ENCODE data around the gene GRIK4. TPM values are rescaled to one million over a fixed set of nuclear protein-coding genes. Genes with fewer than 3 reads are reported as not detected.

The GRIK4 gene
- total and polyA plus RNA-seq, 7 donors: 0.04 to 0.11 (median 0.04) TPM; not detected in 4

- H3K36me3 ChIP-seq (ENCODE audit: insufficient read depth in 1 of 2, low read depth in 1 of 2): no peaks in the 10 kb centered on the region
- H3K27me3 ChIP-seq (ENCODE audit: insufficient read depth in 3 of 3, low read length in 2 of 3): peaks cover 0 to 30% (median 1%) of the 10 kb centered on the region in 3 donors
- TF ChIP-seq, protein P1, sequence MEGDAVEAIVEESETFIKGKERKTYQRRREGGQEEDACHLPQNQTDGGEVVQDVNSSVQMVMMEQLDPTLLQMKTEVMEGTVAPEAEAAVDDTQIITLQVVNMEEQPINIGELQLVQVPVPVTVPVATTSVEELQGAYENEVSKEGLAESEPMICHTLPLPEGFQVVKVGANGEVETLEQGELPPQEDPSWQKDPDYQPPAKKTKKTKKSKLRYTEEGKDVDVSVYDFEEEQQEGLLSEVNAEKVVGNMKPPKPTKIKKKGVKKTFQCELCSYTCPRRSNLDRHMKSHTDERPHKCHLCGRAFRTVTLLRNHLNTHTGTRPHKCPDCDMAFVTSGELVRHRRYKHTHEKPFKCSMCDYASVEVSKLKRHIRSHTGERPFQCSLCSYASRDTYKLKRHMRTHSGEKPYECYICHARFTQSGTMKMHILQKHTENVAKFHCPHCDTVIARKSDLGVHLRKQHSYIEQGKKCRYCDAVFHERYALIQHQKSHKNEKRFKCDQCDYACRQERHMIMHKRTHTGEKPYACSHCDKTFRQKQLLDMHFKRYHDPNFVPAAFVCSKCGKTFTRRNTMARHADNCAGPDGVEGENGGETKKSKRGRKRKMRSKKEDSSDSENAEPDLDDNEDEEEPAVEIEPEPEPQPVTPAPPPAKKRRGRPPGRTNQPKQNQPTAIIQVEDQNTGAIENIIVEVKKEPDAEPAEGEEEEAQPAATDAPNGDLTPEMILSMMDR (IDR thresholded peaks at IDR 0.05): no peak
These were observed 176.6 kb downstream of the GRIK4 start for GRCh38 chr11:120688163-120688562.

DNA sequence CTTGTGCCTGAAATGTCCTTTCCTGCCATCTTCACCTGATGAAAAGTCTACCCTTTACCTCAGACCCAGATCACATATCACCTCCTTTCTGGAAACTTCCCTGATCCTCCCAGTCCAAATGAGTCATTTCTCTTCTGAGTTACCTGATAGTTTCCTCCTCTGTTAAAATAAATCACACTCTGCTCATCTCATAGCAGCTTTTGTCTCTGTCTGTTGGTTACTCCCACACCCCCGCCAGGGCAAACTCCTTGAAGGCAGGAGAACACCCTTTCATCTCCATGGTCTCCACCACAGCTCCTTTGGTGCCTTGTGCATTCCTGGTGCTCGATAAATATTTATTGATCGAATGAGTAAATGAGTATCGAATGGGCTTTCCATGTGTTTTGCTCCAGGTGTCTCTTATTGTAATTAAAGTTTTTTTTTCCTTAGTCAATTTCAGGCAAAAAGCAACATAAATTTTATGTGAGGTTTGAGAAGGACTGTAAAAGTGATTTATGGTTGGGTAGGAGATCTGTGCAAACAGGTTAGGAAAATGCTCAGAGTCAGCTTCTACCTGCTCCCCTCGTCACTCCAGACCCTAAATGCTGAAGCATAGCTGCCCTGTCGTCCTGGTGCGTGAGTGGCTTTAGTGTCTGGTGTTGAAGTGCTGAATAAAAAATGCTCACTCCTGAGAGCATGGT, 178.2 kb downstream of the GRIK4 start:
- TF ChIP-seq, protein P1 (IDR thresholded peaks at IDR 0.05): no peak
- Histone ChIP-seq H3K4me3 (no peak overlapping the region), H3K9me3 (no peaks in the 10 kb centered on the region), H3K4me1 (no peaks in the 10 kb centered on the region), H3K27me3 (ENCODE audit: insufficient read depth in 3 of 3, low read length in 2 of 3) (peaks cover 0 to 25% (median 1%) of the 10 kb centered on the region in 3 donors), H3K36me3 (ENCODE audit: insufficient read depth in 1 of 2, low read depth in 1 of 2) (no peaks in the 10 kb centered on the region), H3K27ac (no peak overlapping the region)
- WGBS, 3 donors: 86 to 91% (median 88%) methylated on average over 7 of the region's 7 CpGs
- DNase-seq (no peak), ATAC-seq (no peak)
- intact Hi-C loops (cut with DNase I): loop anchor here in 1 of 2 donors (5.0 to 10.0 kb wide), 2 partner anchors 265 to 362 kb away; partner anchors contain the start of gene TLCD5

More at GRCh38 chr11:120688163-120688562, 176.6 kb downstream of the GRIK4 start:
- Histone ChIP-seq H3K27ac (no peak overlapping the region), H3K4me3 (no peak overlapping the region), H3K4me1 (no peaks in the 10 kb centered on the region), H3K9me3 (no peaks in the 10 kb centered on the region)
- 76 to 83% (median 80%) methylated on average over 1 of the region's 1 CpG for WGBS, 3 donors
- ATAC-seq: no peak
- no peak for DNase-seq
- intact Hi-C loops (cut with DNase I): loop anchor here in 1 of 2 donors (5.0 to 10.0 kb wide), 2 partner anchors 267 to 361 kb away; partner anchors contain the start of gene TLCD5

DNA sequence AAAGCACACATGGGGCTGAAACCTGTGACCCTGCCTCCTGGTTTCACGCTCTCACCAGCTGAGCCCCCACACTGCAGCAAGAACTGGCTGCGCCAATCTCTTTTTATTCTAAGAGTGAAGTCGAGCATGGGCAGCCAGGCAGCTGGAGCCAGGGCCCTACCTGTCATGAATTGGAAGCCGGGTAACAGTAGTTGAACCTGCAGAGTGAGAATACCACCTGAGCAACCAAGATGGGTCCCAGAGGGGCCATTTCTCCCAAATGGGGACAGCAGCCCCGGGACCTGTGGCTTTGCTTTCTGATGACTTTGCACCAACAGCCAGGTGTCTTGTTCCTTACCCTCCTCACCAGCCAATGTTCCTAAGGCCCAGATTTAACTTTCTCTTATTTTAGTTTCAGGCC, 178.9 kb downstream of the GRIK4 start:
- DNase-seq: no peak
- Histone ChIP-seq H3K9me3 (no peaks in the 10 kb centered on the region), H3K36me3 (ENCODE audit: insufficient read depth in 1 of 2, low read depth in 1 of 2) (no peaks in the 10 kb centered on the region), H3K27ac (no peak overlapping the region), H3K4me1 (no peaks in the 10 kb centered on the region), H3K4me3 (no peak overlapping the region), H3K27me3 (ENCODE audit: insufficient read depth in 3 of 3, low read length in 2 of 3) (peaks cover 0 to 25% (median 1%) of the 10 kb centered on the region in 3 donors)
- TF ChIP-seq, protein P1 (IDR thresholded peaks at IDR 0.05): no peak
- intact Hi-C loops (cut with DNase I): no loop called here
- WGBS, 3 donors: 77 to 87% (median 85%) methylated on average over 5 of the region's 5 CpGs
- ATAC-seq: no peak

DNA sequence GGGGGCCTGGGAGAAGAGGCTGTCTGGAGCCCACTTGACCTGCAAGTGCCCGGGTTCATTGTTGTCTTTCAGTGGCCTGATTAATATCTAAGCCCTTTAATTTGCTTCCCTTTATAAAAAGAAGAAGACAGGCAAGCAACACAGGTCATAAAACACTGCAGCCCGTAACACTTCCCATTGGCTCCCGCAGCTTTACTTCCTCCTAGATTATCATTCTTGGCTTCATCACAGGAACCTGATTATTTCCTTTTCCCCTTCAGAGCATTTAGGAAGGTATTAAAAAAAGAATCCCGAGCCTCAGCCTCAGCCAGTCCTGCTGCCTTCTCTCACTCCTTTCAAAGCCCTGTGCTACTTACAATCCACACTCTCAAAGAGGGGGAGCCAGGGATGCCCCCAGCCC, 183.2 kb downstream of the GRIK4 start:
- Histone ChIP-seq H3K4me1 (no peaks in the 10 kb centered on the region), H3K9me3 (no peaks in the 10 kb centered on the region), H3K36me3 (ENCODE audit: insufficient read depth in 1 of 2, low read depth in 1 of 2) (no peaks in the 10 kb centered on the region), H3K27ac (no peak overlapping the region), H3K4me3 (no peak overlapping the region), H3K27me3 (ENCODE audit: insufficient read depth in 3 of 3, low read length in 2 of 3) (peaks cover 0 to 10% (median 1%) of the 10 kb centered on the region in 3 donors)
- 63 to 77% (median 67%) methylated on average over 4 of the region's 4 CpGs for WGBS, 3 donors
- DNase-seq (no peak), ATAC-seq (no peak)
- intact Hi-C loops (cut with DNase I): no loop called here
- TF ChIP-seq, protein P1 (IDR thresholded peaks at IDR 0.05): no peak
